GM19240 (cell line): ENCODE measurements around the gene ANKRD16.
"Not testable (repeated sequence)": the region's sequence is repeated elsewhere in the genome, so short reads cannot be mapped to it uniquely, and the experiment has no call there.

Experiments used
- DNase-seq: peaks from one replicate; pipeline ENCODE4 v3.0.0; 2011; ENCODE audit warnings: low spot score; ENCODE audit not compliant: insufficient read length

The ANKRD16 gene

DNA sequence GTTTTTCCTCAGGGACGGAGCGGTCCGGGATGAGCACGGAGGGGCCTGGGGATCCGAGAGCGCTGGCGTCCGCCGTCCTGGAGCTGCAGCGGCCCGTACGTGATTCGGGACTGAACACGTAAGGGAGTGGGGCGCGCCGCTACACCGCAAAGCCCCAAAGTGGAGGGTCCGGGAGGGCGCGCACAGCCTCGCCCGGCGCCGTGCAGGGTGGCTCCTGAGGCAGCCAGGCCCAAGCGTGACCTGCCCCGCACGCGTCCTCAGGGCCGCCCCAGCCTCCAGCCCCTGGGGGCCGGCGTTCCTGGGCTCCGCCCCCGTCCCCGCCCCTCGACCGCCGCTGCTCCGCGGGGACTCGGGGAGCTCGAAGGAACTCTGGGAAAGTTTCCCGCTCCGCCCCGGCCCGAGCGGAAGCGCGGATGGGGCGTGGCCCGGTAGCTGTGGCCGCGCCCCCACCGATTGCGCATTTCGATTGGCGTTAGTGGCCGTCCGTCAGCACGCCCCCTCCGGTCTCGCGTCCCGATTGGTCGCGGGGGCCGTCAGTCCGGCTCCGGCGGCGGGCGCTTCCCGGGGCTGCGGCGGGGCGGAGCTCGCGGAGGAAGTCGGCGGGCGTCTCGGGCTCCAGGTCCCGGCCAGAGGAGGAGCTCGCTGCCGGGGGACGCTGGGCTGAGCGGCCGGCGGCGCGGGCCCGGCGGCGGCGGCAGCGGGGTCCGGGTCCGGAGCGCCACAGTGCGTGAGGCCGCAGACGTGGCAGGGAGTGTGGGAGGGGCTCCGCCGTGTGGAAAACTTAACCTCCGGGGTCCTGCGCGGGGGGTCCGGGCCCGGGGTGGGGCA is at the start of gene ANKRD16, which contains the start of gene FBH1:
TSS of gene ANKRD16 (minus strand) at position 270 of the 828 bp plus-strand sequence. CDS start 539 bp downstream, outside the sequence.
TSS of gene FBH1 (plus strand) at position 620 of the 828 bp plus-strand sequence. CDS start at position 723, 103 bp downstream.
- peak; percentile 80 for DNase-seq

GRCh38 chr10:5938291-5938690 is 48.6 kb upstream of the ANKRD16 start:
- no peak for DNase-seq

GRCh38 chr10:5937016-5937415 is 47.3 kb upstream of the ANKRD16 start:
- no peak for DNase-seq

DNA sequence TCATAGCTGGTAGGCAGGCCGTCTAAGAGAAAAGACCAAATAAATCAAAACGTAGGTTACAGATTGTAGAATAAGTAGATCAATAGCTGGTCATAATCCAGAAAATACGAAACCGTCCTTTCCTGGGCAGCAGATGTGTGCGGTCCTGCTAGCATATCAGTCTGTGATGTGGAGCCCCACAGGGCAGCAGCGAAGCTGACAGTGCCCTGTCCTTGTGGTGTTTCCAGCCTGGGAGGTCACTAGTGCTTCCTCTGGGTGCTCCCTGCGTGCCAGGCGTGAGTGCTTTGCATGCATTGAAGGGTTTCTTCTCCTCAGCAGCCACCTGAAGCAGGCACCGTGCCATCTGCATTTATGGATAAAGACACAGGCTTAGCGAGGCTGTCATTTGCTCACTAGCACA is 45.9 kb upstream of the ANKRD16 start:
- DNase-seq, result no peak

DNA sequence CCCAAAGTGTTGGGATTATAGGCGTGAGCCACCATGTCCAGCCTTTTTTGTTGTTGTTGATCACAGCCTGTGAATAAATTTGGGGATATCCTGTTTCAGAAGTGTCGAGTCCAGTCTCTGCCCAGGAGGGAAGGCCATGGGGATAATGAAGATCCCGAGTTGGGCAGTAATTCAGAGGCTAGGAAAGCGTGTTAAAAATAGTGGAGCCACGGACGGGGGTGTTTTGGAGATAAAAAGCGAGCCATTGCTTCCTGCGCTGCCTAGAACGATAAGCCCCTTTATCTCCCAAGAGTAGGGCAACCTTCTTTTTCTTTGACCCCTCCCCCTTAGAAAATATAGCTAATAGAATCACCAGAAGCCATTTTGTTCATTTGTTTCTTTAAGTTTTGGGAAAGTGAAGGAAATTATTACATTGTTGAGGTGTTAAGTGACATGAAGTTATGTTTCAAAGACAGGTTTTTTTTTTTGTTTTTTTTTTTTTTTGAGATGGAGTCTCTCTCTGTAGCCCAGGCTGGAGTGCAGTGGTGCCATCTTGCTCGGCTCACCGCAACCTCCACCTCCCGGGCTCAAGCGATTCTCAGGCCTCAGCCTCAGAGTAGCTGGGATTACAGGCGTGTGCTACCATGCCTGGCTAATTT is 44.3 kb upstream of the ANKRD16 start:
- no peak for DNase-seq

- no peak for DNase-seq
Measured at GRCh38 chr10:5932345-5932744, 42.7 kb upstream of the ANKRD16 start.

- DNase-seq, result no peak
Measured at GRCh38 chr10:5930272-5930671, 40.6 kb upstream of the ANKRD16 start.

- DNase-seq, result no peak
Measured at GRCh38 chr10:5929442-5929841, 39.7 kb upstream of the ANKRD16 start.

- DNase-seq, result no peak
Measured at GRCh38 chr10:5927306-5927705, 37.6 kb upstream of the ANKRD16 start.

GRCh38 chr10:5924889-5925288 is 35.2 kb upstream of the ANKRD16 start:
- DNase-seq, result no peak

DNA sequence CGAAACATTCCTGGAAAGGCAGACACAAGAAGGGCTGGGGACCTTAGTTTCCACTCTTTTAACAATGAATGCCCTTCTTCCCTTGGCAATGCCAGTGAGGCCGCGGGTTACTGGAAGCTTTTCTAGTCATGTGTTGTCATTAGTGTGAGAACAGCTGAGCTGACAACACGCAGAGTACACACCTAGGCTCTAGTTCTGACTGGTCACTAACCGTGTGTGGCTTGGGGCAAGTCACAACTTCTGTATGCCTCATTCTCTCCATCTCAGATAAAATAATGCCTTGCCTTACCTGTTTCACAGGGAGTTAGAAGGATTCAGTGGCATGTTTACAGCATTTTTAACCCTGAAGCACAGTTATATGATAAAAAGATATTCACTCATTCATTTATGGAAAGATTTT is 32.1 kb upstream of the ANKRD16 start:
- no peak for DNase-seq

- no peak for DNase-seq
Measured at GRCh38 chr10:5919568-5919967, 29.9 kb upstream of the ANKRD16 start.

GRCh38 chr10:5918763-5919162 is 29.1 kb upstream of the ANKRD16 start:
- no peak for DNase-seq

DNA sequence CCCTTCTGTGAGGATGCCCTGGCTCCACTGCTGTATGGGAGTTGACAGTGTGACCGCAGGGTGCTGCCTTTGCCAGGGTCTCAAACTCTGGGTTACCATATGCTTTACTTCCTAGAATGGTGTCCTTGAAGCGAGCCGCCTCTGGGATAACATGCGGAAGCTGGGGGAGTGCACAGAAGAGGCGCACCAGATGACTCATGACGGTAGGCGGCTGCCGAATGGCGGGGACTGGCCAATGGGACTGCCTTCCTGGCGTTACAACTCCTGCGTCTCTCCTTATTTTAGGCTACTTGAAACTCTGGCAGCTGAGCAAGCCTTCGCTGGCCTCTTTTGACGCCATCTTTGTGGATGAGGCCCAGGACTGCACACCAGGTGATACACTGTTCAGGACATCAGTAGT is 27.6 kb upstream of the ANKRD16 start:
- no peak for DNase-seq

GRCh38 chr10:5915451-5915850 is 25.8 kb upstream of the ANKRD16 start:
- no peak for DNase-seq

- DNase-seq, result no peak
Measured at GRCh38 chr10:5913736-5914135, 24.0 kb upstream of the ANKRD16 start.

GRCh38 chr10:5911670-5912069 is 22.0 kb upstream of the ANKRD16 start:
- DNase-seq, result no peak

DNA sequence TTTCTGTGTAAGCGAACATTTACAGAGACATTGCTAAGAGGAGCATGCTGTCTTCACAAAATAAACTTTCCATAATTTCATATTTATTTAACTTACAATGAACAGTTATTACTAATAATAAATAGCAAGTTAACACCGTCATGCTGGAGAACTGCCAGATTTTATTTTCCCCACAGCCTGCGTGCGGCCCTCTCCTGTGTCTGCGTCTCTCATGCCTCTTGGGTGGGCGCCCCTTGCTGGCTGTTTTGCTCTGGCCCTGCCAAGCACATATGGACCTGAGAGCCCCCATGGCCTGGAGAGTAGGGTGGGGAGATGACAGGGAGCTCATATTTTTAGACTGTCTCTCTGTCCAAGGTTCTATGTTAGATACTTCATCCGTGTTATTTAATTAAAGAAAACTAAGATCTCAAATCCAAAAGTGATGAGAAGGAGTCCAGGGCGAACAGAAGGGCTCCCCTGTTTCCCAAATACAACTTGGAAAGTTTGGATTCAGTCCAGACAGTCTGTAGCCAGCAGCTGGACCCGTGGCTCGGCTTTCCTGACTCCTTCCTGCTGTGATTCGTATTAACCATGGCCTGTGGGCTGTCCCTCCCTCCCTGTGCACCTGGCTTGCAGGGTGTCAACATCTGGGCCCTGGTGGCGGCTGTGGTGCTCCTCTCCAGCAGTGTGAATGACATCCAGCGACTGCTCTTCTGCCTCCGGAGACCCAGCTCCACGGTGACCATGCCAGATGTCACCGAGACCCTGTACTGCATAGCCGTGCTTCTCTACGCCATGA is 20.8 kb upstream of the ANKRD16 start:
- DNase-seq, result no peak

- not testable (repeated sequence) for DNase-seq
Measured at GRCh38 chr10:5908676-5909075, 19.0 kb upstream of the ANKRD16 start.

GRCh38 chr10:5906651-5907050 is 17.0 kb upstream of the ANKRD16 start:
- DNase-seq, result no peak

DNA sequence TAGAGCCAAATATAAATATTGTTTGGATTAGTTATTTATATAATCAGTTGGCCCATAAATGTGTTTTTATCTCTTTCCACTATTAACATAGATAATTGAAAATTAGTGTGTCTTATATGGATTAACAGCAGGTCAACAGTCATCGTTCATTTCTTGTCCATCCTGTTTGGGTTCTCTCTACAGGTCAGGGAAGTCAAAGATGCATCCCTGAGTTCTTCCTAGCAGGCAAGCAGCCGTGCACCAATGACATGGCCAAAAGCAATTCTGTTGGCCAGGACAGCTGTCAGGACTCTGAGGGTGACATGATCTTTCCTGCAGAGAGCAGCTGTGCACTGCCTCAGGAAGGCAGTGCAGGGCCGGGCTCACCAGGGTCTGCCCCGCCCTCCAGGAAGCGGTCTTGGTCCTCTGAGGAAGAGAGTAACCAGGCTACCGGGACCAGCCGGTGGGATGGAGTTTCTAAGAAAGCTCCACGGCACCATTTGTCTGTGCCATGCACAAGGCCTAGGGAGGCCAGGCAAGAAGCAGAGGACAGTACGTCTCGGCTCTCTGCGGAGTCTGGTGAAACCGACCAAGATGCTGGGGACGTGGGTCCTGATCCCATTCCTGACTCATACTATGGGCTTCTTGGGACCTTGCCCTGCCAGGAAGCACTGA is 16.3 kb upstream of the ANKRD16 start:
- no peak for DNase-seq
